HG02610 (cell line): ENCODE measurements around the gene HES1.
A peak's percentile ranks its signal among the peaks of the same experiment; 100 is the strongest.
"Not testable (repeated sequence)": the region's sequence is repeated elsewhere in the genome, so short reads cannot be mapped to it uniquely, and the experiment has no call there.

ENCODE experiments used
- ATAC-seq: cut with Tn5 transposase; IDR thresholded peaks from one replicate; pipeline ENCODE4 v1.9.1; 2021; ENCODE audit warnings: mild to moderate bottlenecking, moderate library complexity; ENCODE audit not compliant: unreplicated experiment

HES1 gene

DNA sequence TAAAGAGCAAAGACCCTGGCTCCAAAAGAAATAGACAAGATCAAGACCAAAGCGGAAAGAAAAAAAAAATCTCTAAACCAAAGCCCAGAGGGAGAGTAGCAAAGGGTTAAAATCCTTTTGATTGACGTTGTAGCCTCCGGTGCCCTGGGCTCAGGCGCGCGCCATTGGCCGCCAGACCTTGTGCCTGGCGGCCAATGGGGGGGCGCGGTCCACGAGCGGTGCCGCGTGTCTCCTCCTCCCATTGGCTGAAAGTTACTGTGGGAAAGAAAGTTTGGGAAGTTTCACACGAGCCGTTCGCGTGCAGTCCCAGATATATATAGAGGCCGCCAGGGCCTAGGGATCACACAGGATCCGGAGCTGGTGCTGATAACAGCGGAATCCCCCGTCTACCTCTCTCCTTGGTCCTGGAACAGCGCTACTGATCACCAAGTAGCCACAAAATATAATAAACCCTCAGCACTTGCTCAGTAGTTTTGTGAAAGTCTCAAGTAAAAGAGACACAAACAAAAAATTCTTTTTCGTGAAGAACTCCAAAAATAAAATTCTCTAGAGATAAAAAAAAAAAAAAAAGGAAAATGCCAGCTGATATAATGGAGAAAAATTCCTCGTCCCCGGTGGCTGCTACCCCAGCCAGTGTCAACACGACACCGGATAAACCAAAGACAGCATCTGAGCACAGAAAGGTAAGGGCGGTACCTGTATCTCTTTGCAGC, at the start of gene HES1:
Gene HES1, plus strand, starts transcription at position 343 of the 713 bp plus-strand sequence. Its CDS starts 233 bp downstream, at position 576.
- ATAC-seq, result peak; percentile 34

DNA sequence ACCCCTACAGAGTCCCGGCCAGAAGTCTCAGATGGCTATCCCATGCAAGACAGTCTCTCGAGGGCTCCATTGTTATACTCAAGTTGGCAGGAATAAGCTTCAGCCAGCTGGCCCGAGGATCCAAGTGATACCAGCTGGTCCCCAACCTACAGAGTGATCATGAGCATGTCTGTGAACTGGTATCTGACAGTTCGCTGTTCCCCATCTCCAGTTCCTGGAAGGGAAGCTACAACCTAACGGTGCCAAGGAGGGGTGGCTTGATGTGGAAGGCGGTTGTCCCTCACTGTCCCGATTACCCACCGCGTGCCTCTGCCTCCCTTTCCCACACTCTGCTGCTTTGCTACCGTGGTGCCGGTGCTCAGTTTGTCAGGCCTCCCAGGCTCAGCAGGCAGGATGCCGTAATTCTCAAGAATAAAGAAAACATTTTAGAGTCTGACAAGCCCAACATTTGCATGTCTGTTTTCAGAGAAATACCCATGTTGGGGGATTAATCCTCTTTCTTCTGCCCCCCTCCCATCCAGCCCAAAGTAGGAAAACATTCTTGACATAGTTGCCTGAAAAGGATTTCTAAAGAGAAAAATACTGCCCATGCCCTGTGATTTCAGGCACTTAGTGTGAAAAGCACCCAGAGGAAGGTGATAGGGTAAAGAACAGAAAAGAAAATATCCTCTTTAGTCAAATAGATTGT, 49.4 kb upstream of the HES1 start:
- ATAC-seq, result no peak

DNA sequence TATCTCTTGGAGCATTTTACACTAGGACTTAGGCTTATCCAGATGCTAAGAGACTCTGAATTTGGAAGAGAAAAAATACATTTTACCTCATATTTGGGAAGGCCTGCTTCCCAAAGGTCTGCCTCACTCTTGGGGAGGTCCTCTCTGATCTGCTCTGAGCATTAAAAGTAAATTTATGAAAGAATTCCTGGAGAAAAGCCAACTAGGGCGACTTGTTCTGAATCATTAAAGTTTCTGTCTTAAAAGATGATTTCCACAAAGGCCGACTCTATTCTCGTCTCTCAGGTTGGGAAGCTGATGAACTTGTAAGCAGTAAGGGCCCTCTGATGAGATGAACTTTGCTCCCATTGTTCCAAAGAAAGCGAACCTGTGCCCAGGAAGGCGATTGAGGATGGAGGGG, 48.7 kb upstream of the HES1 start:
- no peak for ATAC-seq

- no peak for ATAC-seq
Measured at GRCh38 chr3:194087995-194088855, 47.7 kb upstream of the HES1 start.

GRCh38 chr3:194089357-194090177, 46.4 kb upstream of the HES1 start:
- peak; percentile 71 for ATAC-seq

DNA sequence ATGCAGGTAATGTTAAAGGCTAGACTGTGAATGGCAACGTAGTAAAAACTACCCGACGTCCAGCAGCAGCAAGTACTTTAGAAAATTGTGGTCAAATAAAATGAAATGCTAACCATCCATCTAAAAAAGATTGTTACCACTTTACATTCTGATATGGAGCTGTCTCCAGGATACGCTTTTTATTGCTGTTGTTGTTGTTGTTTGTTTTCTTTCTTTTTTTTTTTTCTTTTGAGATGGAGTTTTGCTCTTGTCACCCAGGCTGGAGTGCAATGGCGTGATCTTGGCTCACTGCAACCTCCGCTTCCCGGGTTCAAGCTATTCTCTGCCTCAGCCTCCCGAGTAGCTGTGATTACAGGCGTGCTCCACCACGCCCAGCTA, 45.8 kb upstream of the HES1 start:
- not testable (repeated sequence) for ATAC-seq

DNA sequence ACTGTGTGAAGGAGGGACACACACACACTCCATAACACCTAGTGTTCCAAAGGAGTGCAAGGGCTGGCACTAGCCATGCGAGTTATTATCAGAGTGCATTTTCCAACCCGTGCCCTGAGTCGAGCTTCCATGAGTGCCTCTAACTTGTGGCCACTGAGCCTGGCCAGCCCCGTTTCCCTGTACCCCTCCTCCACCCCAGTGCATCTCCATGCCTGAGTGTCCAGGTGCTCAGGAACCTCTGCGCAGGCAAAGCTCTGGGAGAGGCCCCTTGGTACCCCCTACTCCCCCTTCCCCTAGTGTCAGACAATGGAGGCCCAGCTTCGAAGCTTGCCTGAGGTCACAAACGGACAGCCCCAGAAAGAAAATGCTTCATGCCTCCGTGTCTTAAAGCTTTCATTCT, 45.2 kb upstream of the HES1 start:
- ATAC-seq, result no peak

DNA sequence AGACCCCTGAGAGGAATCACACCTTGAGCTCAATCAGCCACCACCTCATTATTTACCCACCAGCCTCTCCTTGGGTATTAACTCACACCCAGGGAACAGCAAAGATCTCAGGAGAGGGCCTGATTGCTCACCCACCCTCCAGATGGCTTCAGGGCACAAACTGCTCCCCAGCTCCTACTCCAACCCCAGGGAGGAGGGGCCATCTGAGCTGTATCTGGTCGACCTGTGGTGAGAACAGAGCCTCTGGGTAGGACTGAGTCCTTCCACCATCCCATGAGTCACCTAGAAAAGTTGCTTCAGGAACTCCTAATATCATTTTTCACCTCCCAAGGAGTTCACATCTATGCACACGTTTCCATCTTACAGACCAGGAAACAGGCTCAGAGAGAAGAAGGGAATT, 44.8 kb upstream of the HES1 start:
- ATAC-seq, result no peak

GRCh38 chr3:194091897-194092296, 44.1 kb upstream of the HES1 start:
- not testable (repeated sequence) for ATAC-seq

GRCh38 chr3:194092881-194093301, 43.1 kb upstream of the HES1 start:
- no peak for ATAC-seq

GRCh38 chr3:194093842-194094241, 42.1 kb upstream of the HES1 start:
- ATAC-seq, result no peak

- no peak for ATAC-seq
Measured at GRCh38 chr3:194095464-194095863, 40.5 kb upstream of the HES1 start.

GRCh38 chr3:194095902-194096301, 40.0 kb upstream of the HES1 start:
- no peak for ATAC-seq

- ATAC-seq, result no peak
Measured at GRCh38 chr3:194097141-194097882, 38.6 kb upstream of the HES1 start.

- ATAC-seq, result no peak
Measured at GRCh38 chr3:194098081-194098842, 37.7 kb upstream of the HES1 start.

DNA sequence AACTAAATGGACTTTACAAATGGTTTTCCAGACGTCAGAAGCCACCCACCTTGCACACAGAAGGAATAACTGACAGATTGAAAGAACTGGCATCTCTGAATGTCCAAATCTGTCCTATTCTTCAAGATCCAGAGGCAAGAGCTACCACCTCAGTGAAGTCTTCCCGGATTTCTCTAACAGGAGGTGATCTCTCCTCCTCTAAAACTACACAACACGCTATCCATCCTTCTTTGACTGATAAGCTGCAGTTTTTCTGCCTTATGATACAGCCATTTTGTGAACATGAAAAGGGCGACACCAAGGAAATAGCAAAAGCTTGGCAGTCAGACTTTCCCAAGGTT, 37.1 kb upstream of the HES1 start:
- ATAC-seq, result no peak

GRCh38 chr3:194099215-194099614, 36.7 kb upstream of the HES1 start:
- no peak for ATAC-seq

GRCh38 chr3:194100856-194101390, 35.0 kb upstream of the HES1 start:
- peak; percentile 79 for ATAC-seq
